Endothelial cell (in vitro differentiated cells): ENCODE results near the gene CUL9. TPM values are rescaled to one million over a fixed set of nuclear protein-coding genes. Genes with fewer than 3 reads are reported as not detected.

ENCODE experiments used
- DNase-seq: peaks from one replicate; pipeline ENCODE4 v3.0.0; 2021; ENCODE audit warnings: low spot score
- H3K27ac Mint-ChIP-seq: one replicate; pipeline ENCODE4 v1.8.0; 2021; ENCODE audit warnings: mixed read lengths, inconsistent platforms; ENCODE audit not compliant: unreplicated experiment
- H3K27me3 Mint-ChIP-seq: one replicate; pipeline ENCODE4 v1.8.0; 2021; ENCODE audit warnings: mild to moderate bottlenecking, moderate library complexity, mixed read lengths, inconsistent platforms; ENCODE audit not compliant: unreplicated experiment
- H3K36me3 Mint-ChIP-seq: one replicate; pipeline ENCODE4 v1.8.0; 2021; ENCODE audit warnings: mild to moderate bottlenecking, low read depth, mixed read lengths, inconsistent platforms; ENCODE audit not compliant: unreplicated experiment
- H3K4me1 Mint-ChIP-seq: one replicate; pipeline ENCODE4 v1.8.0; 2021; ENCODE audit warnings: mild to moderate bottlenecking, mixed read lengths, inconsistent platforms; ENCODE audit not compliant: unreplicated experiment
- H3K4me3 Mint-ChIP-seq: one replicate; pipeline ENCODE4 v1.8.0; 2021; ENCODE audit warnings: mild to moderate bottlenecking, mixed read lengths, inconsistent platforms; ENCODE audit not compliant: unreplicated experiment
- H3K9me3 Mint-ChIP-seq: one replicate; pipeline ENCODE4 v1.8.0; 2021; ENCODE audit warnings: mixed read lengths, inconsistent platforms; ENCODE audit not compliant: unreplicated experiment
- CTCF ChIP-seq: fragments of 200-600 bp; sonication (generic); IDR thresholded peaks from one replicate; pipeline ENCODE4 v1.5.0; 2021; ENCODE audit warnings: antibody characterized with exemption; ENCODE audit not compliant: unreplicated experiment
- total RNA-seq: library from RNA; stranded (reverse); fragmentation: NEBNext Ultra II Directional; extraction: Animal tissue kit (Norgen Biotek cat#: 25700); gene quantifications from one replicate; pipeline ENCODE4 v1.2.1, GENCODE V29; 2021; ENCODE audit not compliant: unreplicated experiment

CUL9 gene
- total RNA-seq, 1 donor from 2014 or later = 55.4 TPM

DNA sequence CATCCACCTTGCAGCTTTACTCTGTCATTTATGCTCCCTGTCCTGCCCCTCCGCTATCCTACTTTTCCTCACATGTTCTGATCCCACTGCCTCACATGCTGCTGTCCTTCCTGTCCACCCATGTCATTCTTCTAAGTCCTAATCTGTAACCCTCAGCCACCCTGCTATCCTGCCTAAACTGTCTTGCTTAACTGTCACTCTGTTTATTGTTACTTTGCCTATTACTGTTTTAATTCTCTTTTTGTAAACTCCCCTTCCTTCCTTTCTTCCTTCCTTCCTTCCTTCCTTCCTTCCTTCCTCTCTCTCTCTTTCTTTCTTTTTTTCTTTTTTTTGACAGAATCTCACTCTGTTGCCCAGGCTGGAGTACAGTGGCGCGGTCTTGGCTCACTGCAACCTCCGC, 1.4 kb downstream of the CUL9 start:
- no peaks in the 10 kb centered on the region for H3K9me3 Mint-ChIP-seq
- no peak for TF ChIP-seq CTCF
- no peak overlapping the region for H3K27ac Mint-ChIP-seq
- H3K27me3 Mint-ChIP-seq = peaks cover 9% of the 10 kb centered on the region
- H3K36me3 Mint-ChIP-seq = peaks cover 33% of the 10 kb centered on the region
- peak overlapping the region; percentile 94 for H3K4me3 Mint-ChIP-seq
- peaks cover 29% of the 10 kb centered on the region for H3K4me1 Mint-ChIP-seq
- DNase-seq = no peak

- DNase-seq = no peak
- Mint-ChIP-seq H3K27ac (no peak overlapping the region), H3K36me3 (peaks cover 33% of the 10 kb centered on the region), H3K4me3 (peak overlapping the region; percentile 76), H3K27me3 (peaks cover 9% of the 10 kb centered on the region), H3K4me1 (peaks cover 29% of the 10 kb centered on the region), H3K9me3 (no peaks in the 10 kb centered on the region)
- no peak for TF ChIP-seq CTCF
These were observed 2.4 kb downstream of the CUL9 start for GRCh38 chr6:43184268-43184985.

GRCh38 chr6:43185391-43185985, 3.5 kb downstream of the CUL9 start:
- Mint-ChIP-seq H3K36me3 (peaks cover 33% of the 10 kb centered on the region), H3K9me3 (no peaks in the 10 kb centered on the region), H3K4me3 (peak overlapping the region; percentile 4), H3K27ac (no peak overlapping the region), H3K4me1 (peaks cover 29% of the 10 kb centered on the region), H3K27me3 (peaks cover 9% of the 10 kb centered on the region)
- TF ChIP-seq CTCF = no peak
- DNase-seq = no peak

DNA sequence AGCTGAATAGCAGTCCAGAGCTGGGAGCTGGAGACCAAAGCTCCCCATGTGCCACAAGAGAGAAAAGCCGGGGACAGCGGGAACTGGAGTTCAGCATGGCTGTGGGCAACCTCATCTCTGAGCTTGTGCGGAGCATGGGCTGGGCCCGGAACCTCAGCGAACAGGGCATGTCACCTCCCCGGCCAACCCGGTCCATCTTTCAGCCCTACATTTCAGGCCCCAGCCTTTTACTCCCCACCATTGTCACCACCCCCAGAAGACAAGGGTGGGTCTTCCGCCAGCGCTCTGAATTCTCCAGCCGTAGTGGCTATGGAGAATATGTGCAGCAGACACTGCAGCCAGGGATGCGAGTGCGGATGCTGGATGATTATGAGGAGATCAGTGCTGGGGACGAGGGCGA, 4.0 kb downstream of the CUL9 start:
- Mint-ChIP-seq H3K9me3 (no peaks in the 10 kb centered on the region), H3K36me3 (peaks cover 32% of the 10 kb centered on the region), H3K4me1 (peaks cover 27% of the 10 kb centered on the region), H3K4me3 (no peak overlapping the region), H3K27me3 (peaks cover 11% of the 10 kb centered on the region), H3K27ac (peak overlapping the region; percentile 3)
- no peak for TF ChIP-seq CTCF
- no peak for DNase-seq

- Mint-ChIP-seq H3K4me1 (peaks cover 20% of the 10 kb centered on the region), H3K4me3 (peak overlapping the region; percentile 74), H3K9me3 (no peaks in the 10 kb centered on the region), H3K36me3 (peaks cover 25% of the 10 kb centered on the region), H3K27me3 (peaks cover 7% of the 10 kb centered on the region), H3K27ac (peak overlapping the region; percentile 3)
- TF ChIP-seq CTCF = no peak
- DNase-seq = no peak
These were observed 4.7 kb downstream of the CUL9 start for GRCh38 chr6:43186706-43187105.
